ENCODE results near the gene OBSL1. TPM values are rescaled to one million over a fixed set of nuclear protein-coding genes. Genes with fewer than 3 reads are reported as not detected.

The OBSL1 gene
- total and polyA plus RNA-seq, 2 donors (not counting 3 experiments of a cell fraction or from before 2014, with no cell fraction given): 16.7 to 20.7 TPM

GRCh38 chr2:219542931-219543595 is 28.3 kb downstream of the OBSL1 start:
- no peaks in the 10 kb centered on the region for H3K79me2 ChIP-seq (ENCODE audit: control insufficient read depth, insufficient read depth, low read length)
- H3K27me3 ChIP-seq (ENCODE audit: control insufficient read depth in 2 of 2, insufficient read depth in 2 of 2, low read length in 2 of 2): peaks cover 23% of the 10 kb centered on the region in 2 experiments
- TF ChIP-seq POLR2AphosphoS5 (IDR thresholded peaks at IDR 0.05; ENCODE audit: insufficient read depth, low read depth, low read length) (peak; percentile 32), JUN (IDR thresholded peaks at IDR 0.05; ENCODE audit: borderline replicate concordance, insufficient read depth, insufficient read length, low read depth) (no peak)
- dilution Hi-C loops (cut with MboI; ENCODE audit: extremely low pct_ligation_motif_present, low sequenced_read_pairs) (no loop called here), intact Hi-C loops (cut with micrococcal nuclease) (loop anchor here (1.0 kb wide), 3 partner anchors 45 to 156 kb away; partner anchors contain the start of genes DNPEP, GMPPA and STK11IP)
- BruUV-seq (replicated peaks): no TSS peak
- ChIA-PET CTCF (interaction anchor here (1.0 to 4.5 kb wide), 14 partner anchors 9 to 147 kb away, joined by 3 to 25 read pairs (median 5); partner anchors contain the start of genes GMPPA, INHA and OBSL1), POLR2A (no interaction called here)
- DNase-seq (ENCODE audit: low read depth, low spot score) (peak; percentile 14), FAIRE-seq (no peak)
- peak overlapping the region; percentile 49 for H3K4me2 ChIP-seq (ENCODE audit: insufficient read depth, low read length)
- peak overlapping the region; percentile 29 to 37 (median 29) for H3K4me3 ChIP-seq (replicated peaks in 1 of 3; ENCODE audit: insufficient read depth in 1 of 3, low read depth in 1 of 3, low read length in 3 of 3)
- no peak overlapping the region for H3K27ac ChIP-seq (ENCODE audit: insufficient read depth, low read depth, low read length)
- H2AFZ ChIP-seq (ENCODE audit: low read depth, low read length): peak overlapping the region; percentile 41
- H3K36me3 ChIP-seq (ENCODE audit: control insufficient read depth in 2 of 2, extremely low read depth in 1 of 2, insufficient read depth in 2 of 2, low read length in 2 of 2): no peaks in the 10 kb centered on the region
- H3K4me1 ChIP-seq (ENCODE audit: control insufficient read depth, extremely low read depth, insufficient read depth, low read length): peaks cover 7% of the 10 kb centered on the region
- H3K9ac ChIP-seq (replicated peaks; ENCODE audit: extremely low read depth, insufficient read depth, low read length): no peak overlapping the region
- H3K9me3 ChIP-seq (replicated peaks; ENCODE audit: control insufficient read depth, insufficient read depth, low read length): no peaks in the 10 kb centered on the region
- no peaks in the 10 kb centered on the region for H3K9me1 ChIP-seq (replicated peaks; ENCODE audit: control insufficient read depth, extremely low read depth, insufficient read depth, low read length)
- H4K20me1 ChIP-seq (replicated peaks; ENCODE audit: control insufficient read depth, extremely low read depth, insufficient read depth, low read length): no peaks in the 10 kb centered on the region

GRCh38 chr2:219541611-219542180 is 29.6 kb downstream of the OBSL1 start:
- CTCF ChIA-PET: interaction anchor here (0.6 to 4.9 kb wide), 26 partner anchors 8 to 148 kb away, joined by 3 to 47 read pairs (median 4); partner anchors contain the start of gene STK11IP
- Histone ChIP-seq H3K36me3 (ENCODE audit: control insufficient read depth in 2 of 2, extremely low read depth in 1 of 2, insufficient read depth in 2 of 2, low read length in 2 of 2) (no peaks in the 10 kb centered on the region), H4K20me1 (replicated peaks; ENCODE audit: control insufficient read depth, extremely low read depth, insufficient read depth, low read length) (no peaks in the 10 kb centered on the region), H3K9ac (replicated peaks; ENCODE audit: extremely low read depth, insufficient read depth, low read length) (no peak overlapping the region), H3K79me2 (ENCODE audit: control insufficient read depth, insufficient read depth, low read length) (no peaks in the 10 kb centered on the region), H3K9me3 (replicated peaks; ENCODE audit: control insufficient read depth, insufficient read depth, low read length) (no peaks in the 10 kb centered on the region), H2AFZ (ENCODE audit: low read depth, low read length) (no peak overlapping the region), H3K4me2 (ENCODE audit: insufficient read depth, low read length) (no peak overlapping the region), H3K27ac (ENCODE audit: insufficient read depth, low read depth, low read length) (no peak overlapping the region), H3K4me1 (ENCODE audit: control insufficient read depth, extremely low read depth, insufficient read depth, low read length) (peaks cover 7% of the 10 kb centered on the region), H3K27me3 (ENCODE audit: control insufficient read depth in 2 of 2, insufficient read depth in 2 of 2, low read length in 2 of 2) (peaks cover 23 to 26% of the 10 kb centered on the region in 2 experiments), H3K4me3 (replicated peaks in 1 of 3; ENCODE audit: insufficient read depth in 1 of 3, low read depth in 1 of 3, low read length in 3 of 3) (no peak overlapping the region), H3K9me1 (replicated peaks; ENCODE audit: control insufficient read depth, extremely low read depth, insufficient read depth, low read length) (no peaks in the 10 kb centered on the region)
- intact Hi-C loops (cut with micrococcal nuclease): loop anchor here (1.0 kb wide), 2 partner anchors 101 to 148 kb away; no protein-coding TSS in a partner anchor
- DNase-seq (ENCODE audit: low read depth, low spot score): peak; percentile 79
- FAIRE-seq: peak; percentile 62
- POLR2A ChIA-PET: no interaction called here
- dilution Hi-C loops (cut with MboI; ENCODE audit: extremely low pct_ligation_motif_present, low sequenced_read_pairs): no loop called here
- no TSS peak for BruUV-seq (replicated peaks)
- TF ChIP-seq GATA2 (IDR thresholded peaks at IDR 0.05; ENCODE audit: insufficient read depth, insufficient read length, low read depth, low read length): no peak
- TF ChIP-seq POLR2A (IDR thresholded peaks at IDR 0.05; ENCODE audit: low read depth, low read length): no peak
- TF ChIP-seq CTCF (IDR thresholded peaks at IDR 0.05; ENCODE audit: extremely low read depth in 1 of 2, insufficient read depth in 1 of 2, low read depth in 1 of 2, low read length in 2 of 2): peak; percentile 83 to 98

Measured in endothelial cell of umbilical vein (primary cell).